Measurements from ENCODE around the gene CCDC61.

DNA sequence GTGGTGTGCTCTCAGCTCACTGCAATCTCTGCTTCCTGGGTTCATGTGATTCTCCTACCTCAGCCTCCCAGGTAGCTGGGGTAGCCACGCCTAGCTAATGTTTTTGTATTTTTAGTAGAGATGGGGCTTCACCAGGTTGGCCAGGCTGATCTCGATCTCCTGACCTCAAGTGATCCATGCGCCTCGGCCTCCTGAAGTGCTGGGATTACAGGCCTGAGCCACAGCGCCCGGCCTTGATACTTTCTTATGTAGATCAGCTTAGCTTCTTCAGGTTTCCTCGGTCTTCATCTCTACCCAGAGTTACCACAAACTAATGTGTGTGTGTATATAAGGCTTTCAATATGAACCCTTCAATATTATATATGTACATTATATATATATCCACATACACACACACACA, 9.9 kb upstream of the CCDC61 start:
- no peak for TF ChIP-seq CTCF (IDR thresholded peaks at IDR 0.05; ENCODE audit: borderline replicate concordance, extremely low read depth, low read length, poor library complexity, severe bottlenecking)
- TF ChIP-seq EZH2 (IDR thresholded peaks at IDR 0.05; ENCODE audit: borderline replicate concordance, low read depth, low read length, severe bottlenecking): no peak
